H1 (cell line): ENCODE data around the gene ZBTB44. TPM values are rescaled to one million over a fixed set of nuclear protein-coding genes. Genes with fewer than 3 reads are reported as not detected.

Experiments
- CTCF ChIP-seq, 3 experiments: IDR thresholded peaks; 1 replicate in 2 of 3; 2 replicates in 1 of 3; pipeline versions ENCODE4 v1.5.1 to v1.6.1; 2011; ENCODE audit warnings: low read length in 3 of 3, mild to moderate bottlenecking in 3 of 3, inconsistent platforms in 2 of 3, low read depth in 1 of 3, moderate library complexity in 1 of 3; ENCODE audit not compliant: insufficient read depth in 1 of 3; ENCODE audit errors: control extremely low read depth in 1 of 3
- polyA plus RNA-seq, 7 experiments: library from polyadenylated mRNA; depleted of rRNA in 3 of 7; stranded (reverse) in 5 of 7; unstranded in 2 of 7; fragments of >200 nt in 5 of 7; fragments of 200-250 nt in 2 of 7; gene quantifications; 1 replicate in 5 of 7; 2 replicates in 1 of 7; 4 replicates in 1 of 7; pipeline versions ENCODE4 v1.2.1 to v1.2.3, GENCODE V29; 2011 to 2013; ENCODE audit warnings: missing spikeins in 2 of 7, mixed read lengths in 2 of 7
- total RNA-seq: library from RNA; stranded (reverse); fragmentation: NEBNext Ultra II Directional; extraction: Animal tissue kit (Norgen Biotek cat#: 25700); gene quantifications from 2 replicates; pipeline ENCODE4 v1.2.1, GENCODE V29; 2021

ZBTB44 gene
- total and polyA plus RNA-seq, 2 of the 8 experiments (the other 6 are each of a cell fraction or from before 2014, with no cell fraction given): 37.2 to 158 TPM

DNA sequence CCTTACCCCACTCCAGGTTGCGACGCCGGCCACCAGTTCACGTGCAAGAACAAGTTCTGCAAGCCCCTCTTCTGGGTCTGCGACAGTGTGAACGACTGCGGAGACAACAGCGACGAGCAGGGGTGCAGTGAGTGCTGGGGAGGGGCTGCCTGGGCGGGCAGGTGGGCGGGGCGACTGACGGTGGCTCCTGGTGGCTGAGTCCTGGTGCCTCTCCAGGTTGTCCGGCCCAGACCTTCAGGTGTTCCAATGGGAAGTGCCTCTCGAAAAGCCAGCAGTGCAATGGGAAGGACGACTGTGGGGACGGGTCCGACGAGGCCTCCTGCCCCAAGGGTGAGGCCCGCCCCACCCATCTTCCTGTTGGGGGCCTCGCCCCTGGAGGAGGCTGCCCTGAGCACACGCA lies 116.4 kb downstream of the ZBTB44 start (continued):
- TF ChIP-seq CTCF (IDR thresholded peaks at IDR 0.05; ENCODE audit: control extremely low read depth in 1 of 3, insufficient read depth in 1 of 3, low read depth in 1 of 3, low read length in 3 of 3): no peak
